IPS DF 4.7 (cell line): ENCODE measurements around the gene TAGAP.
A peak's percentile ranks its signal among the peaks of the same experiment; 100 is the strongest.
"Not testable (repeated sequence)": the region's sequence is repeated elsewhere in the genome, so short reads cannot be mapped to it uniquely, and the experiment has no call there.

ENCODE experiments used
- DNase-seq: peaks from one replicate; pipeline ENCODE4 v3.0.0-alpha.2; 2013; ENCODE audit warnings: low spot score; ENCODE audit errors: extremely low read depth

The TAGAP gene

GRCh38 chr6:159047891-159048685 lies 3.3 kb upstream of the TAGAP start:
- no peak for DNase-seq

- no peak for DNase-seq
These were observed 1.0 kb upstream of the TAGAP start for GRCh38 chr6:159045801-159046200.

- no peak for DNase-seq
These were observed 844 bp downstream of the TAGAP start for GRCh38 chr6:159043947-159044346.

GRCh38 chr6:159043251-159043650 lies 1.5 kb downstream of the TAGAP start:
- no peak for DNase-seq

GRCh38 chr6:159042826-159043181 lies 2.0 kb downstream of the TAGAP start:
- DNase-seq: no peak

GRCh38 chr6:159042003-159042825 lies 2.6 kb downstream of the TAGAP start:
- DNase-seq: peak; percentile 82

- DNase-seq: no peak
These were observed 3.6 kb downstream of the TAGAP start for GRCh38 chr6:159041181-159041580.

GRCh38 chr6:159039885-159040258 lies 4.9 kb downstream of the TAGAP start:
- DNase-seq: no peak

- DNase-seq: no peak
These were observed 5.6 kb downstream of the TAGAP start for GRCh38 chr6:159038914-159039884.

- not testable (repeated sequence) for DNase-seq
These were observed 6.5 kb downstream of the TAGAP start for GRCh38 chr6:159038318-159038717.

- no peak for DNase-seq
These were observed 7.0 kb downstream of the TAGAP start for GRCh38 chr6:159037756-159038290.

GRCh38 chr6:159036673-159037072 lies 8.1 kb downstream of the TAGAP start:
- no peak for DNase-seq

- no peak for DNase-seq
These were observed 8.9 kb downstream of the TAGAP start for GRCh38 chr6:159035891-159036290.

- DNase-seq: no peak
These were observed 11.4 kb downstream of the TAGAP start for GRCh38 chr6:159033160-159034049.

- no peak for DNase-seq
These were observed 12.9 kb downstream of the TAGAP start for GRCh38 chr6:159031846-159032245.

- DNase-seq: no peak
These were observed 14.6 kb downstream of the TAGAP start for GRCh38 chr6:159030168-159030567.

GRCh38 chr6:159025224-159025623 lies 19.6 kb downstream of the TAGAP start:
- not testable (repeated sequence) for DNase-seq

- no peak for DNase-seq
These were observed 20.9 kb downstream of the TAGAP start for GRCh38 chr6:159023893-159024292.

GRCh38 chr6:159020011-159020410 lies 24.8 kb downstream of the TAGAP start:
- DNase-seq: no peak
